GM10847 (cell line): Measurements from ENCODE around the gene IQGAP2.

ENCODE experiments used
- POLR2A ChIP-seq: IDR thresholded peaks from 2 replicates; pipeline ENCODE4 v1.6.1; 2011; ENCODE audit not compliant: insufficient read length; ENCODE audit errors: extremely low read depth

IQGAP2 gene

GRCh38 chr5:76688212-76688611 lies 285.1 kb downstream of the IQGAP2 start:
- TF ChIP-seq POLR2A: no peak

DNA sequence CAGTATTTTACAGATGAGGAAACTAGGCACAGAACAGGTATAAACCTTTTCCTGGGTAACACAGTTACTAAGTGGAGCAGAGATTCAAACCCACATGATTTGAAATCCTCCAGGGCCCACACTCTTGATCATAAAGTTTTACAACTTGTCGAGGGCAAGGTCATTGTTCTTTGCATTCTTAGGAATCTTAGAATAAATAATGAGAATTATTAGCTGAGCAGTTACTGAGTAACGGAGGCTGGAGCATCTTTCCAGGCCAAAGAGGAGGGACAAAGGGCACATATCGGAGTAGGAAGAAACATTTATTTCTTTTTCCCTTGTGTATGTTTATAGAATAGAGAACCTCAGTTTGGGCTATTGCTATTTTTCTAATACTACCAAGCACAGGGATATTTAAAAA lies 285.8 kb downstream of the IQGAP2 start:
- no peak for TF ChIP-seq POLR2A

- TF ChIP-seq POLR2A: no peak
Observed at GRCh38 chr5:76689321-76690036, 286.4 kb downstream of the IQGAP2 start.

DNA sequence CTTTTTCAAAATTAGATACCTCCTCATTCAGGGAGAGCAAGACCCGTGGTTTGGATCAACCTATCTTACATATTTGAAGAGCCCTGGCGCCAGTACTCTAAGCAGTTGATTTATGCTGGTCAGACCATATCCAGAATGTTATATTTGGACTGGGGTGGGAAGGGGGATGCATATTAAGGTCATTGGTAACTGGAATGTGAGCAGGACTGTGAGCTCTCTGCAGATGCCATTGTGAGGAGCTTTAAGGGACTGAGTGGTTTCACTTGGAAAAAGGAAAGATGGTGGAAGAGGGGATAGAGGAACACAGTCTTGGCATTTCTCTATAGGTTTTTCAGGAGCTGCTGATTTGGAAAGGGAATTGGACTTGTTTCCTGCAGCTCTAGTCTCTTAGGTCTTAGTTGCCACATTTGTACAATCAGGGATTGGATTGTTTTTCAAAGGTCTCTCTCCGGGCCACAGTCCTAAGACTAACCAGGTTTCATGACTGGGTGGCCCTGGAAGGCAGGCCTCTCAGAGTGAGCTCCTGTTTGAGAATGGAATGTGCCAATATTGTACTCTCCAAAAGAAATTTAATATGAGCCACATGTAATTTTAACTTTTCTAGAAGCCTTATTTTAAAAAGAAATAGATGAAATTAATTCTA lies 287.1 kb downstream of the IQGAP2 start:
- no peak for TF ChIP-seq POLR2A

DNA sequence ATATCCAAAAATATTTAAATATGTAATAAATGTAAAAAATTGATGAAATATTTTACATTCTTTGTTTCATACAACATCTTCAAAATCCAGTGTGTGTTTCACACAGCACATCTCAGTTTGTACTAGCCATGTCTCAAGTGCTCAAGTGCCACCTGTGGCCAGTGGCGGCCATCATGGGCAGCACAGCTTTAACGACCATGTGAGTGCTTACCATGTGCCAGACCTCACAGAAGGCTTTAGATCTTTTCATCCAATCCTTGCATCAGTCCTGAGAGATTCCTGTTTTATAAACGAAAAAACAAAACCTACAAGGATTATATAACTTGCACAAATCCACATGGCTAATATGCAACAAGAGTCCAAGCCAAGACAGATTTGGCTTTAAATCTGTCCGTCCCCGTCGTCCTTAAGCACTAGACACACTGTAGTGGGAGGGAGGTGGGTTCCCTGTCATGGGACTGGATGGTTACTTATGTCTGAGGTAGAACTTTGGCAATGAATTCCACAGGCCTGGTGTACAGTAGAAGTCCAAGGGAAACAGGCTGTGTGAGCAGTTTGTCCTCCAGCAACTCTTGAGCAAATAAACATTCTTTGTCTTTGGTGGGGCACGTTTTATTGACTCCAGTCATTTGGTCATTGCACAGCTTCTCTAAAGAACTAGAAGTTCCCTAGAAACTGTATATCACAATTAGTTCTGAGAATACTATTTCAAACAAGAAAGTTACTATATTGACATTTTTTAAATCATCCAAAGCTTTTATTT lies 287.8 kb downstream of the IQGAP2 start:
- TF ChIP-seq POLR2A: no peak

GRCh38 chr5:76691467-76692273 lies 288.6 kb downstream of the IQGAP2 start:
- no peak for TF ChIP-seq POLR2A

DNA sequence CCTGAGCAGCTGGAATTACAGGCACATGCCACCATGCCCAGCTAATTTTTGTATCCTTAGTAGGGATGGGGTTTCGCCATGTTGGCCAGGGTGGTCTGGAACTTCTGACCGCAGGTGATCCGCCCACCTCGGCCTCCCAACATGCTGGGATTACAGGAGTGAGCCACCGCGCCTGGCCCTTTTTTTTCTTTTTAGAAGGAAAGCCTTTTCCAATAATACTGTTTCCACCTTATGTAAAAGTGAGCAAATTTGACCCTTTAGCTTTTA lies 289.1 kb downstream of the IQGAP2 start:
- no peak for TF ChIP-seq POLR2A

- no peak for TF ChIP-seq POLR2A
Observed at GRCh38 chr5:76692651-76693050, 289.6 kb downstream of the IQGAP2 start.

DNA sequence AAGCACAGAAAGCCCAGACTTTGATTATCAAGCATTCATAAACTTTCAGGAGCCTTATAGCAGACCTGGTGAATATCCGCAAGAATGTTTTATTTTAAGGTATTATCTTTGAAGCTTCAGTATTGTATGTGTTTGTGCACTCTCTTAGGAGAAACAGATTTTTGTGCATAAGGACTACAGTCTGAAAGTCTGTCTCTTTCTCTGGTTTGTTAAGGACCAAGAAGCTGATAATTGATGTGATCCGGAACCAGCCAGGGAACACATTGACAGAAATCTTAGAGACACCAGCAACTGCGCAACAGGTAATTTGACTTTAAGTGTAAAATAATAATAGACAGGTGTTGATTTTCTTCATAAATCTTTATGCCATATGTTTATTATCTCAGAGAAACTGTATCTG lies 290.1 kb downstream of the IQGAP2 start:
- TF ChIP-seq POLR2A: no peak

DNA sequence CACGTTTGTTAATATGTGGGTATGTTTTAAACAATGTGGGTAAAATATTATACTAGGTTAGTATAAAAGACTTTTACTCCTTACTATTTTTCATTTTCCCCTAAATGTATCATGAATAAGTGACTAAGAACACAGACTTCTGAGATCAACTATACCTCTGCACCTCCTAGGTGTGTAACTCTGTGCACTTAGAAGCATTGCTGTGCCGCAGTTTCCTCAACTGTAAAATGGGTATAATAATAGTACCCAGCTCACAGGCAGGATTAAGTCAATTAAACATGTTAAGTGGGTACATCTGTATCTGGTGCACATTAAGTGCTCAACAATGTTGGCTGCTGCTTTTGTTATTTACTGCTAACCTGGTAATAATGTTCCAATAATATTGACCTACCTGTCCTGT lies 291.2 kb downstream of the IQGAP2 start:
- TF ChIP-seq POLR2A: no peak

DNA sequence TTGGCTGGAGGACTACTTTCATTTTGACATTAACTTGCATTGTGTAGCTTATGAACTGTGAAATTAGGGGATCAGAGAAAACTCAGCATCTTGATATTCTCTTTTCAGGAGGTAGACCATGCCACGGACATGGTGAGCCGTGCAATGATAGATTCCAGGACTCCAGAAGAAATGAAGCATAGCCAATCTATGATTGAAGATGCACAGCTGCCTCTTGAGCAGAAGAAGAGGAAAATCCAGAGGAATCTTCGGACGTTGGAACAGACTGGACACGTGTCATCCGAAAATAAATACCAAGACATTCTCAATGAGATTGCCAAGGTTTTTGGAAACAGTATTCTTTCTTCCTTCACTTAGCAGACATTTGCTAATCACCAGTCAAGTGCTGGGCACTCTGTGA lies 292.3 kb downstream of the IQGAP2 start:
- TF ChIP-seq POLR2A: no peak

DNA sequence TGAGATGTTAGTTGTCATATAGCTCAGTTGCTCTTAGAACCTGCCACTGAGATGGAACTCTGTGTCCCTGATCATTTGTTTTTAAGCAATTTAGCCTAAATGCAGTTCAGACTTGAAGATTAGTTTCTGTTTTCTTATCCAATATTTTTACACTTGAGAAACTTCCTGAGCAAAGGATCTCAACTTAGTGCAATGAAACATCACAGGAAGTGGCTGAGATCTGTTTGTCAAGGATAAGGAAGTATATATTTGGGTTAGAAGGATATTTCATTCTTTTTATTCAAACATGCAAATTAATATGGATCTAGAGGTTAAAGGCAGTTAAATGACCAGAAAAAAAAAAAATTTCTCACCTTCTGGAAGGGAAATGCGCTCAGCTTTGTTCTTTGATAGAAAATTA lies 293.2 kb downstream of the IQGAP2 start:
- no peak for TF ChIP-seq POLR2A

DNA sequence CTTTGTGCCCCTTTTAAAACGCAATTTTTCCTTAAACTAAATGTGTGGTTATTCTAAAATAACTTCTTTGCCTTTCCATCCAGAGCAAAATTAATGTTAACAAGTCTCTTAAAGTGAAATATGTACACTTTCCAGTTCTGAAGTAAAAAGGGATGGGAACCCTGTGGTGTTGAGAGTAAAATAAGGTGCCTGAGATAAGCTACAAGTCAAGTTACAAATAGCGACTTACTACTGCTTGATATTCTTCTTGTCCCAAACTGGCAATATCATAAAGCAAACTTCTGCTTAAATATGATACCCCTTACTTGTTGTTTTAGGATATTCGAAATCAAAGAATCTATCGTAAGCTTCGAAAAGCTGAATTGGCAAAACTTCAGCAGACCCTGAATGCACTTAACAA lies 294.6 kb downstream of the IQGAP2 start:
- TF ChIP-seq POLR2A: no peak

GRCh38 chr5:76700571-76700970 lies 297.5 kb downstream of the IQGAP2 start:
- TF ChIP-seq POLR2A: no peak

GRCh38 chr5:76701298-76701697 lies 298.2 kb downstream of the IQGAP2 start:
- TF ChIP-seq POLR2A: no peak

DNA sequence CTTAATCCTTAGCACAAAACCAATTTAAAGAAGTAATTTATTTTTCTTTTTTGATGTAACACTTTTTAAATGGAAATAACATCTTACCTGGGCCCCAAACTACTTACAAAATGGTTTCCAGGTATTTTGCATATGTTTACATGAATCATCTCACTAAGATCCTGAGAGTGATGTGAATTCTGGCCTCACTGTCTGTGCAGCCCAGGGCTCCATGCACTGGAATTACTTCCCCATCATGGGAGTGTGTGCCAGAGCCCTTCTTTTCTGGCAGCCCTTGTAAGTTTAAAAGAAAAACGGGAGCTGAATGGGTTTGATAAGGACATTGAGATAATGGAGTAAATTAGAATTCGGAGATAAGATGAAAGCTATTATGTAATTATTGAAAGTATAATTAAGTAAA lies 300.6 kb downstream of the IQGAP2 start:
- no peak for TF ChIP-seq POLR2A

DNA sequence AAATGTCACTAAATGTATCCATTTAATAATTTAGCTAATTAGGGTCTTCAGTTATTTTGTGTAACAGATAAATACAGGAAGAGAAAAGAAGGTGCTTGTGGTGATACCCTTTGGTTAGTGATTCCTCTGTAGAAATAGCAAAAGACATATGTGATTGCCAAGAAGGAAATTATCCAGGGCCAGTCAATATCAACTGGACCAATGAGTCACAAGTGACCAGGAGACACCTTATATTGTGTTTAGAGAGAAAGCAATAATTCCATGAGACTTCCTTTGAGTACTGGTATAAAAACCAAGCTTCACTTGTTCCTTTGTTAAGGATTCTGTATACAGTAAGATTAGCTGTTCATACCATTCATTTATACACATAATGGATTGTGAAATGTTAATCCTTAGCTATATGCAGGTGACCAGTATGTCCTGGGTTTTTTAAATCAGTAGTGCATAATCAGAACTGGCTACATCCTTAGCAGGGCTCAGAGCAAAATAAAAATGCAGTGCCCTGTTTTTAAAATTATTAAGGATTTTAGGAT lies 301.1 kb downstream of the IQGAP2 start:
- TF ChIP-seq POLR2A: no peak
